Activated CD4-positive, CD25-positive, alpha-beta regulatory T cell (primary cell): Measurements from ENCODE around the gene UGT1A7.

Experiments used
- DNase-seq, 4 experiments: peaks; one replicate each; lab custom pipeline; 2025; lab: John Stamatoyannopoulos, UW

The UGT1A7 gene

DNA sequence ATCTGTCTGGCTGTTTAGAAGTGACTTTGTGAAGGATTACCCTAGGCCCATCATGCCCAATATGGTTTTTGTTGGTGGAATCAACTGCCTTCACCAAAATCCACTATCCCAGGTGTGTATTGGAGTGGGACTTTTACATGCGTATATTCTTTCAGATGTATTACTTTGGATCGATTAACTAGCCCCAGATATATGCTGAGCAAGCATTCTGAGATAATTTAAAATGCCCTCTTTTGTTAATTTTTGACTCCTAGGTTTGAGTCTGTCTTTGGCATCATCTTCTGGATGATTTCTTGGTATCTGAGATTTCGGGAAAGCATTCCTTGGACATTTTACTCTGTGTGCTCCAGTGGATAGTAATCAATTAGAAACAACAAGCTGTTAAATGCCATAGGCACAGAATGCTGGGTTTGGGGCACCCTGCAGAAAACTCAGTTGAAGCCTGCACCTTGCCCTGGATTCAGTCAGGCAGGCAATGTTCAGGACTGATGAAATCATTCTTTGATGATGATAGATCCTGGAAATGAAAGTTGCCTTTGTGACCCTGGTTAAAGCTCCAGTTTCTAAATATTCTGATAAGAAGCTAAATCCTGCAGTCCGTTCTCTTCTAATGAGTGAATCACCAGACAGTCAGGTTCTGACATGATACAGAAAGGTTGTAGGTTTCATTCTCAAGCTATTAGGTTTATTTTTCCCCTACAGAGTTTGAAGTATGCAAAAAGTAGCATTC is 79.5 kb downstream of the UGT1A7 start:
- no peak for DNase-seq

- DNase-seq = no peak
Observed at GRCh38 chr2:233764264-233764663, 82.6 kb downstream of the UGT1A7 start.

DNA sequence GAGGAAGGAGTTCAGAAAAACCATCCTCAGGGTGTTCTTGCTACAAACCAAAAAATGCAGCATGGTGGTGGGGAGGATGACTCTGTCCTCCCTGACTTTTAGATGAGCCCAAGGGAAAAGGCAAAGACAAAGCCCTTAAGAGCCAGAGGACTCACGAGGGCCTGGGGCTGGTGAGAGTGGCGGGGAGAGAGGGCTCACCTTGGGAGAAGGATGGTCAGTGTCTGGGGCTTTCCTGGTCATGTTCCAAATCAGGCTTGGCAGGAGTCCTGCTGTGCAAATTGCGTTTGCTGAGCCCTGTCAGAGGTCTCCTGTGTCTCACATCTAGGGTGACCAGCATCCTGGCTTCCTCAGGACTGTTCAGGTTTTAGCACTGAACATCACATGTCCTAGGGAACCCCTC is 83.1 kb downstream of the UGT1A7 start:
- no peak for DNase-seq

- DNase-seq = no peak
Observed at GRCh38 chr2:233766416-233766815, 84.7 kb downstream of the UGT1A7 start.

- no peak for DNase-seq
Observed at GRCh38 chr2:233768076-233768475, 86.4 kb downstream of the UGT1A7 start.

GRCh38 chr2:233769260-233769659 is 87.6 kb downstream of the UGT1A7 start:
- DNase-seq = no peak

GRCh38 chr2:233772153-233772552 is 90.5 kb downstream of the UGT1A7 start:
- DNase-seq = no peak

DNA sequence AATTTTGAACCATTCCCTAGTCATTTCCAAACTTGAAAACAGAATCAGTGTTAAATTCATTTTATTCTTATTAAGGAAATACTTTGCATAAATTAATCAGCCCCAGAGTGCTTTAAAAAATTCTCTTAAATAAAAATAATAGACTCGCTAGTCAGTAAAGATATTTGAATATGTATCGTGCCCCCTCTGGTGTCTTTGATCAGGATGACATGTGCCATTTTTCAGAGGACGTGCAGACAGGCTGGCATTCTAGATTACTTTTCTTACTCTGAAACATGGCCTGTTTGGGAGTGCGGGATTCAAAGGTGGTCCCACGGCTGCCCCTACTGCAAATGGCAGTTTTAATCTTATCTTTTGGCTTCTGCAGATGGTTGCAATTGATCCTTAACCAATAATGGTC is 90.9 kb downstream of the UGT1A7 start:
- no peak for DNase-seq

DNA sequence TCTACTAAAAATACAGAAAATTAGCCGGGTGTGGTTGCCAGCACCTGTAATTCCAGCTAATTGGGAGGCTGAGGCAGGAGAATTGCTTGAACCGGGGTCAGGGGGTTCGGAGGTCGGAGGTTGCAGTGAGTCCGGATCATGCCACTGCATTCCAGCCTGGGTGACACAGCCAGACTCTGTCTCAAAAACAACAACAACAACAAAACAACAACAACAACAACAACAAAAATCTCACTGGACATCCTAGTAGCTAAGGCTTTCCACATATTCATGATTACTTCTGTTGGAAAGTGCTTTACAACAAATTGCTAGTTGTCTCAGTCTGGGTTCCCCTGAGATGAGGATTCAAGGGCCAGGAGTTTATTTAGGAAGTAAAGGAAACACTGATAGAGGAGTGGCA is 92.2 kb downstream of the UGT1A7 start:
- DNase-seq = no peak

- no peak for DNase-seq
Observed at GRCh38 chr2:233775414-233775813, 93.7 kb downstream of the UGT1A7 start.

DNA sequence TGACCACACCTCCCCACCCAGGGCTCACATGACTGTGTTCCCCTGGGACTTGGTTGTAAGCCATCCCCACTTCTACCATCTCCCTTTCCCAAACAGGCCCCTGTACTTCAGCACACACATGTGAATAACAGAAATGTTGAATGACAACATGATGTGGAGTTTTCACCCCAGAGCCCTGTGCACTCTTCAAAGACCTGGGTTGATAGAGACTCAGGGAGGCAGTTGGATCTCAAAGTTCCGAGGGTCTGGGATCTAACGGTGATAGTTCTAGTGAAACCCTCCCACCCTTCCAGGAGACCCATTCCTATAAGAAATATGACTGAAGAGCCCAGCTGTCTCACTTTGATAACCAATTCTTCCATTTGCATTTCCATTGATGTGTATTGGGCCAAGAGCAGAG is 96.3 kb downstream of the UGT1A7 start, which contains the start of gene MROH2A:
TSS of gene MROH2A (plus strand) at position 301 of the 400 bp plus-strand sequence. CDS start 1,029 bp downstream, outside the sequence.
- no peak for DNase-seq

DNA sequence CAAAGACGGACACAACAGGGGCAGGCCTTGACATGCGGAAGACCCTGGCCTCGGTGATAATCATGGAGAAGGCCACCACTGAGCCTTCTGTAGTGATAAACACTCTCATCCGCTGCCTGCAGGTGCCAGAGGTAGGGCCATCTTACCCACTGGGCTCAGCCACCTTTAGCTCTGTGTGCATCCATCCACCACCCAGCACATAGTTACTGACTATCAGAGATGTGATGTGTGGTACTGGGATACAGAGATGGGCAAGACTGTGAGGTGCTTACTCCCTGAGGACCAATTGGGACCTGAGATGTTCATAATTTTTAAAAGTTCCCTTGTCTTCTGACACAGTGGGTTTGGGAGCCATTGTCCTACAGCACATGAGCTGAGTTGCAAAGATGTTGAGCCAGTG is 98.0 kb downstream of the UGT1A7 start:
- DNase-seq = no peak

- DNase-seq = no peak
Observed at GRCh38 chr2:233780771-233781170, 99.1 kb downstream of the UGT1A7 start.

DNA sequence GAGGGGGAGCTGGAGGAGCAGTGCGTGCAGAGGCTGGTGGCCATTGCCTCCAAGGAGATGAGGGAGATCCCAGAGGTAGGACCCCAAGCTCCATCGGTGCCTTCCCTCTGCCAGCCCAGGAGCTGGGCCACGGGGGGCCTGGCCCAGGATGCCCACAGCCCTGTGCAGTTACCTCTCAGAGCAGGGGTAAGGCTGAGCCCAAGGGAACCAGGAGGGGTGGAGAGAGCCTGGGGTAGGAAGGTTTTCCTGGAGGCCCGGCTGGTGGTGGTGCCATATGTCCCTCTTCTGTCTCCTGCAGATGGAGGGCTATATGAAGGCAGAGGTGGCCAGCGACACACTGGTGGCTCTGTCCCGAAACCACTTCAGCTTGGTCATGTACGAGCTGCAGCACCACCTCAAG is 107.9 kb downstream of the UGT1A7 start:
- DNase-seq = no peak

DNA sequence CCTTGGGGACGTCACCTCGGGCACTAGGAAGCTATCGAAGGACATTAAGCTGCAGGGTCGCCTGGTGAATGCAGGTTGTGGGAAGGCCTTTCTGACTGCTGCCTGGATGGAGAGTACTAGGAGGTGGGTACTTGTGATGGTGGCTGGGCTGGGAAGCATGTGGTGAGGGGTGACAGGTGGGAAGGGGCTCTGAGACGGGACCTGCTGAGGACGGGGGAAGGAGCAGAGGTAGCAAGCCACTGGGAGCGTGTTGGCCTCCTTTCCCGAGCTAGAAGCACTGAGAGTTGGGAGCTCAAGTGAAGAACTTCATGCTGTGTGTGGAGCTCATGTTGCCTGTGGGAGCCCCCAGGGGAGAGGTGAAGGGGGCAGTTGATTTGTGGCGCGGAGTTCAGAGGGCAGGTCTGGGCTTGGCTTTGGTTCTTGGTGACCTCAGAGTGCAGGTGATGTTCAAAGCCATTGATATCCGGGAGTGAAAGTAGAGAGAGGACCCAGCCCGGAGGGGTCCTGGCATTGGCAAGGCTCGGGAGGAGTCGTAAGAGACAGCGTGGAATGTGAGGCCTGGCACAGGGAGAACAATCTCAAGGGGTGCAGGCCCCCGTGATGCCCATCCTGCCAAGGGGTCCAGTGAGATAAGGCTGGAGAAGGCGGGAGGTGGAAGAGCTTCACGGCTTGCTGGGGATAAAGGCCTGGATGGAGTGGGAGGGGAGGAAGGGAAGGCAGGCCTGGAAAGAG is 109.6 kb downstream of the UGT1A7 start:
- DNase-seq = no peak

- no peak for DNase-seq
Observed at GRCh38 chr2:233791883-233792329, 110.2 kb downstream of the UGT1A7 start.

DNA sequence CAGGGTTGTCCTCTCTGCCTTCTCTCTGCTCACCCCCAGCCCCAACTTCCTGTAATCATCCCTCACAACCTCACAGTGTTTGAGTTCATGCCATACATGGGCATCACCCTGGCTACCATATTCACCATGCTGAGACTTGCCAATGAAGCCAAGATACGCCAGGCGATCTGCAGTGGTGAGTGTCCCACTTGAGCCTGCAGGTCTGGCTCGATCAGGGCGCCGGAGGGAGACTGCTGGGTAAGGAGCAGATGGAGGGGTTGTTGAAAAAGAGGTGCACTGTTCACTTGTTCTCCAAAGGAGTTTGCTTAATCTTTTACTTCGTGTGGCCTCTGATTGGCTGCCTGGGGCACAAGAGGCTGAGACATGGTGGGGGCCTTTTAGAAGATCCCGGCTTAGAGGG is 111.0 kb downstream of the UGT1A7 start:
- no peak for DNase-seq

- no peak for DNase-seq
Observed at GRCh38 chr2:233793465-233794127, 111.9 kb downstream of the UGT1A7 start.

DNA sequence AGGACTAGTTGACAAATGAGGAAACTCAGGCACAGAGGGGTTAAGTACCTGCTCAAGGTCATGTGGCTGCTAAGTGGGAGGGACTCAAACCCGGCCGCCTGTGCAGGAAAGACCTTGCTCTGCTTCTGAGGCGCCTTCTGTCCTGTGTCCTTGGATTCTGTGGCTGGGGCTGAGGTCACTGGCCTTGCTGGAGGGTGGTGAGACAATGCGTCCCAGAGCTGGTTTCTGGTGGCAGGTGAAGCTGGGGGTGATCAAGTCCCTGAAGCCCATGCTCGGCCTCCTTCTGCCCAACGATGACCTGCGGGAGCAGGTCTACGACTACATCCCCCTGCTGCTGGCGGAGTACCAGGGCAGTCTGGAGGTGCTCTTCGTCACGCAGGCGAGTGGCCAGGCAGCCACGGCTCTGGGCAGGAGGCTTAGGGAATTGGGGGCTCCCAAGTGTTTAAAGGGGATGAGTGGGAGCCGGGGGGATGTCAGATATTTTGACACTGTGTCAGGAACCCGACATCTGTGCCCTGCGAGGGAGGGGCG is 112.5 kb downstream of the UGT1A7 start:
- DNase-seq = no peak

DNA sequence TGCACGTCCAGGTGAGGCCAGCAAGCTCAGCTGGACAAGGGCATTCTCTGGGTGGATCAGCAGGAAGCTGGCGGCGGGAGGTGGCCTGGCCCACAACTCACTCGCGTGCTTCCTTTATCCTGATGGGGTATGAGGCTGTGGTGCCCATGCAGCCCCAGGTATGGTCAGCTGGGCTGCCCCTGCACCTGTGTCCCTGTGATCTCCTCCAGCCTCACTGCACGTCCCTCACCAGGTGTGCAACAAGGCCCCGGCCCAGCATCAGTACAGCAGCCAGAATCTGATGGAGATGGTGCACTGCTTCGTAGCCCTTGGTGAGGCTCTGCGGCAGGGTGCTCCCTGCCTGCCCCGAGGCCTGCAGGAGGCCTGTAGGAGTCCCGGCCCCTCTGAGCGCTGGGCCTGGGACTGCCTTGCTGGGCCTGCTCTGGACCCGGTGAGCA is 114.1 kb downstream of the UGT1A7 start:
- DNase-seq = no peak

DNA sequence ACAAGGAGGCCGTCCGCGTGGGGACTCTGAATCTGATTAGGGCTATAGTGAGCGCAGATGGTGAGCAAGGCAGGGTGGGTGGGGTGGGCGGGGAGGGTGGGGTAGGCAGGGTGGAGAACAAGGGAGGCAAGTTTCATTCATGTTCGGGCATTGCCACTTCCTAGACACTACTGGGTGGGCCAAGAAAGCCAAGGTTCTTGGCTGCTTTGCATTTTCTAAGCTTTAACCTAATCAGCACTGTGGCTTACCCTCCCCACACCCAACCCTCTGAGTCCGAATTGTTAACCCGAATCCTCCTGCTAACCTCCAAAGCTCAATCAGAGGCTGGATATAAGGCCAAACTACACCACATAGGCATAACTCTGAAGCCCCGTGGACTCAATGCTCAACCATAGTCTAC is 114.6 kb downstream of the UGT1A7 start:
- no peak for DNase-seq

DNA sequence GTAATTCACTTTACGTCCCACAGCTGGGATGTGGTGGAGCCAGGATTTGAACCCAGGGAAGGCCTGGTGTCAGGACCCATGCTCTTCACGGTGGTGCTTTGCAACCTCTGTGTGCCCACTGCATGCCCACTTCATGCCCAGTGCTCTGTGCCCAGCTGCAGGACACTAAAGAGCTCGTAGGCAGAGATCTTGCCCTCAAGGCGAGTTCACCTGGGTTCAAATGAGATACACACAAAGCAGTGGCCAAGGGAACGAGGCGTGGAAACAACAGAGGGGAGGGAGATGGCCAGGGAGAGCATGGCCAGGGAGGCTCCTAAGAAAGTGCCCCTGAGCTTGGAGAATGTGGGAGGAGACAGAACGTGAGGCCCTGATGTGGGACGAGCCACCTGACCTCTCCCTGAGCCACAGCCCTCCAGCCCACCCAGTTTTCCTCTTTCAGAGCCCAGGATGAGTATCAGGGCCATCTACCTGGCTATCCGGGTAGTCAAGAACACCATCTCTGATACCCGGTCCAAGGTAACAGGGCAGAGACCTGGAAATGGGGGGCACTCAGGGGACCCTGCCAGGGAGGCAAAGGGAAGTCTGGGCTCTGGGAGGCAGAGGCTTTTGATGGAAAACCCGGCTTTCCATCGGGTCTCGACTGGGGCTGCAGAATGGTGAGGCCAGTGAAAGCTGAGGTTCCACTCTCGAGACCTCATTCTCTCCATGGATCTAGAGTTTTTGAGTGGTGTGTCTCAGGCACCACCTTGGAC is 116.8 kb downstream of the UGT1A7 start:
- no peak for DNase-seq
